ENCODE data around the gene CST8.
"Not testable (repeated sequence)": the region's sequence is repeated elsewhere in the genome, so short reads cannot be mapped to it uniquely, and the experiment has no call there.

Gene CST8

GRCh38 chr20:23490817-23491216 lies at the start of gene CST8:
Gene CST8, plus strand, starts transcription at chr20:23491117. Its CDS starts 551 bp downstream, at chr20:23491668.
- no peak for DNase-seq (ENCODE audit: low spot score)

GRCh38 chr20:23441850-23442313 lies 49.0 kb upstream of the CST8 start:
- peak; percentile 88 for DNase-seq (ENCODE audit: low spot score)

- DNase-seq (ENCODE audit: low spot score), result no peak
Measured at GRCh38 chr20:23442436-23442835, 48.5 kb upstream of the CST8 start.

- DNase-seq (ENCODE audit: low spot score), result no peak
Measured at GRCh38 chr20:23444859-23445258, 46.1 kb upstream of the CST8 start.

- DNase-seq (ENCODE audit: low spot score), result peak; percentile 85
Measured at GRCh38 chr20:23445596-23446217, 45.2 kb upstream of the CST8 start.

GRCh38 chr20:23446505-23446904 lies 44.4 kb upstream of the CST8 start:
- no peak for DNase-seq (ENCODE audit: low spot score)

- no peak for DNase-seq (ENCODE audit: low spot score)
Measured at GRCh38 chr20:23448167-23448566, 42.8 kb upstream of the CST8 start.

GRCh38 chr20:23449421-23449820 lies 41.5 kb upstream of the CST8 start:
- DNase-seq (ENCODE audit: low spot score), result no peak

- no peak for DNase-seq (ENCODE audit: low spot score)
Measured at GRCh38 chr20:23450877-23451276, 40.0 kb upstream of the CST8 start.

GRCh38 chr20:23451956-23452487 lies 38.9 kb upstream of the CST8 start:
- no peak for DNase-seq (ENCODE audit: low spot score)

- no peak for DNase-seq (ENCODE audit: low spot score)
Measured at GRCh38 chr20:23452776-23453175, 38.1 kb upstream of the CST8 start, which contains the start of gene CST11. Gene CST11, minus strand, starts transcription at chr20:23452876. Its CDS starts 65 bp downstream, at chr20:23452811.

GRCh38 chr20:23453549-23454543 lies 37.1 kb upstream of the CST8 start:
- no peak for DNase-seq (ENCODE audit: low spot score)

GRCh38 chr20:23454816-23455215 lies 36.1 kb upstream of the CST8 start:
- DNase-seq (ENCODE audit: low spot score), result no peak

- DNase-seq (ENCODE audit: low spot score), result no peak
Measured at GRCh38 chr20:23455639-23456038, 35.3 kb upstream of the CST8 start.

- DNase-seq (ENCODE audit: low spot score), result no peak
Measured at GRCh38 chr20:23456409-23456808, 34.5 kb upstream of the CST8 start.

GRCh38 chr20:23456873-23457272 lies 34.0 kb upstream of the CST8 start:
- no peak for DNase-seq (ENCODE audit: low spot score)

GRCh38 chr20:23459461-23460150 lies 31.3 kb upstream of the CST8 start:
- no peak for DNase-seq (ENCODE audit: low spot score)

GRCh38 chr20:23461180-23461579 lies 29.7 kb upstream of the CST8 start:
- no peak for DNase-seq (ENCODE audit: low spot score)

GRCh38 chr20:23466961-23467360 lies 24.0 kb upstream of the CST8 start:
- not testable (repeated sequence) for DNase-seq (ENCODE audit: low spot score)

GRCh38 chr20:23472306-23472705 lies 18.6 kb upstream of the CST8 start:
- not testable (repeated sequence) for DNase-seq (ENCODE audit: low spot score)

- DNase-seq (ENCODE audit: low spot score), result not testable (repeated sequence)
Measured at GRCh38 chr20:23473293-23473692, 17.6 kb upstream of the CST8 start.

GRCh38 chr20:23475395-23475794 lies 15.5 kb upstream of the CST8 start:
- DNase-seq (ENCODE audit: low spot score), result no peak
